Measurements from ENCODE around the gene ATXN7L1.

The ATXN7L1 gene, protein sequence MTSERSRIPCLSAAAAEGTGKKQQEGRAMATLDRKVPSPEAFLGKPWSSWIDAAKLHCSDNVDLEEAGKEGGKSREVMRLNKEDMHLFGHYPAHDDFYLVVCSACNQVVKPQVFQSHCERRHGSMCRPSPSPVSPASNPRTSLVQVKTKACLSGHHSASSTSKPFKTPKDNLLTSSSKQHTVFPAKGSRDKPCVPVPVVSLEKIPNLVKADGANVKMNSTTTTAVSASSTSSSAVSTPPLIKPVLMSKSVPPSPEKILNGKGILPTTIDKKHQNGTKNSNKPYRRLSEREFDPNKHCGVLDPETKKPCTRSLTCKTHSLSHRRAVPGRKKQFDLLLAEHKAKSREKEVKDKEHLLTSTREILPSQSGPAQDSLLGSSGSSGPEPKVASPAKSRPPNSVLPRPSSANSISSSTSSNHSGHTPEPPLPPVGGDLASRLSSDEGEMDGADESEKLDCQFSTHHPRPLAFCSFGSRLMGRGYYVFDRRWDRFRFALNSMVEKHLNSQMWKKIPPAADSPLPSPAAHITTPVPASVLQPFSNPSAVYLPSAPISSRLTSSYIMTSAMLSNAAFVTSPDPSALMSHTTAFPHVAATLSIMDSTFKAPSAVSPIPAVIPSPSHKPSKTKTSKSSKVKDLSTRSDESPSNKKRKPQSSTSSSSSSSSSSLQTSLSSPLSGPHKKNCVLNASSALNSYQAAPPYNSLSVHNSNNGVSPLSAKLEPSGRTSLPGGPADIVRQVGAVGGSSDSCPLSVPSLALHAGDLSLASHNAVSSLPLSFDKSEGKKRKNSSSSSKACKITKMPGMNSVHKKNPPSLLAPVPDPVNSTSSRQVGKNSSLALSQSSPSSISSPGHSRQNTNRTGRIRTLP

DNA sequence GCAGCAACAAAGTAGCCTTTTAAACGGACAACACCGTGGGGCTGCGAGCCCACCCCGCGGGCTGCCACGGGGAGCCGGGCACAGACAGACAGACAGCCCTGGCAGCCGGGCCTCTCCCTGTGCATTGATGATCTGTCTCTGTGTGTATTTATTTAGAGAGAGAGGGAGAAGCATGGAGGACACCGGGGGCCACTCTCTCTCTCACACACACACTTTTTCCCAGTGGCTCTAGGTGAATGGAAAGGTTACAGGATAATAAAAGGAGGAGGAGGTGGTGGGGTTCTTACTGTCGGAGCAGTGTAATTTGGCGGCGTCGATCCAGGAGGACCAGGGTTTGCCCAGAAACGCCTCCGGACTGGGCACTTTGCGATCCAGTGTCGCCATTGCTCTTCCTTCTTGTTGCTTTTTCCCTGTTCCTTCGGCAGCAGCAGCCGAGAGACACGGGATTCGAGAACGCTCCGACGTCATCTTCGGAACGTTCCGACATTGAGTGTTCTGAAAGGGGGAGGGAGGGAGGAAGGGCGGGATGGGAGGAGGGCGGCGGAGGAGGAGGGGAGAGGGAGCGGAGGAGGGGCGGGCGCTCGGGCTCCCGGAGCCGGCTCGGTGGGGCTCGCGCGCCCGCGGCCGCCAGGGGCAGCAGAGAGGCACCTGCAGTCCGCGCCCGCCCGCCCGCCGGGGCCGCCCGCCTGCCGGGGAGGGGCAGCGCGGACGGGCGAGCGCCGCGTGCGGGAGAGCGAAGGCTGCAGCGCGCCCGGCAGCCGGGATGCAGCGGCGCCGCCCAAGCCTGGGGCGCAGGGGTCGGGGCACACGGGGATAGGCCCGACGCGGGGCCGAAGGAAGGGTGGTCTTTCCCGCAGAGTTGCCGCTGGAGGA is at the start of gene ATXN7L1:
Gene ATXN7L1 (minus strand): TSS at position 509 of the 873 bp plus-strand sequence. CDS start 41 bp downstream, at position 468.
- DNase-seq = peak; percentile 89

DNA sequence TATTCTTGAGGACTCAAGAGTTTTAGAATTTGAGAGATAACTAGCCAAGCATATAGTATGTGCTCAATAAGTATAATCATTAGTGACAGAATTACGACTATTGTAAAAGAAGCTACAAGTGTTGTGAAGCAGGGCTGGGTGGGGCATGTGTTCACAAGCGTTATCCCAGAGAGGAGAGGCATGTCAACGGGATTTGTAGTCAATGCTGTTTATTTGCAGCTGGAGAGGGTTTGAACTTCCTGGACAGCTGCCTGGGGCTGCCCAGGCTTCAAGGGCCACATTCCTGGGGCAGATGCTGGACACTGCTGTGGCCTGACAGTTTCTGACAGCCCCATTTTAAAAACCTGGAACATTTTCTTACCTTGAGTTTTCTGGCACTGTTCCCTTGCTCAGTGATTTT is 49.7 kb upstream of the ATXN7L1 start:
- no peak for DNase-seq

DNA sequence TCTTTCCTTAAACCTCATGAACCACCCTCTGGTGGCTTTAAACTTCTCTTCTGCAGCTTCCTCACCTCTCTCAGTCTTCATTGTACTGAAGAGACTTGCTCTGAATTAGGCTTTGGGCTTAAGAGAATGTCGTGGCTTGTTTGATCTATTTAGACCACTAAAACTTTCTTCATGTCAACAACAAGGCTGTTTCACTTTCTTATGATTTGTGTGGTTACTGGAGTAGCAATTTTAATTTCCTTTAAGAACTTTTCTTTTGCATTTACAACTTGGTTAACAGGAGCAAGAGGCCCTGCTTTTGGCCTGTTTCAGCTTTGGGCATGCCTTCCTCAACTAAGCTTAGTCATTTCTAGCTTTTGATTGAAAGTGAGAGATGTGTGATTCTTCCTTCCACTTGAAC is 48.5 kb upstream of the ATXN7L1 start:
- DNase-seq = no peak

DNA sequence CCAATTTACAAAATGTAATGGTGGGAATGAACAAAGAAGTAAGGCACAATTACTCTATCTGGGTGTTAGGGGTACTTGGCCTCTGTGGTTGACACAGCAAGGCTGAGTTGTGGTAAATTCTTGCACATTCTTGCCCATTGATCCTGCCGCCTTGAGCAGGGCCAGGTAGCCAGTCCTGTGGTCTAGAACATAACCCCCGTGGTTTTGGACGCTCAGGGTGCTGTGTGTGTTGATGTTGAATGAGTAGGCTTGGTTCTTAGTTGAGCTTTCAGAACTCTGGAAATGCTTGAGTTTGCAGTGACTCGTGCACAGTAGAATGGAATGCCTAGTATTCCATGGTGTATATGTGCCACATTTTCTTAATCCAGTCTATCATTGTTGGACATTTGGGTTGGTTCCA is 44.4 kb upstream of the ATXN7L1 start:
- DNase-seq = no peak

DNA sequence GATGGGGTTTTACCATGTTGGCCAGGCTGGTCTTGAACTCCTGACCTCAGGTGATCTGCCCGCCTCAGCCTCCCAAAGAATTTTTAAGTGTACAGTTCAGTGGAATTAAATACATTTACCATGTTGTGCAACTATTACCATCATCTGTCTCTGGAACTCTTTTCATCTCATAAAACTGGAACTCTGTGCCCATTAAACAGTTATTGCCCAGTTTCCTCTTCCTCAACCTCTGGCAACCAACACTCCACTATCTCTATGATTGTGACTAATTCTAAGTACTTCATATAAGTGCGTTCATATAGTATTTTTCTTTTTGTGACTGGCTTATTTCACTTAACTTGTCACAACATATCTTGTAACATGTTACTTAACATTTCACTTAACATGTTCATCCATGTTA is 41.3 kb upstream of the ATXN7L1 start:
- no peak for DNase-seq

DNA sequence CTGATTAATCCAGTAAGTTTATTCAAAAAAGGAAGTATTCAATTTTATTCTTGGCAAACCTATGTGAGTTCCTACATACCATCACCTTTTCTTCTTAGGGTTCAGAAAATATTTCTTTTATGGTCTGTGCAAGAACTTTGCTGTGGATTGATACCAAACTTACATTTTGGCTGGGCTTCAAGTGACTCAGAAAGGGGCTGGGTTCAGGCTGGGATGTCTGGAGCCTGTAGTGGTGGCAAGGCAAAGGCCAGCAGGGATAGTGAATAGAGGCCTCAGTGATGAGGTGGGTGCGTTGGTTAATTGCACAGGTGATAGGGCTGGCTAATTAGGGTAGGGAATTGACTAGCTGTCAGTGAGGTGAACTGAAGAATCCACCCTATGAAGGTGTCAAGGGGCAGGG is 40.2 kb upstream of the ATXN7L1 start:
- no peak for DNase-seq

DNA sequence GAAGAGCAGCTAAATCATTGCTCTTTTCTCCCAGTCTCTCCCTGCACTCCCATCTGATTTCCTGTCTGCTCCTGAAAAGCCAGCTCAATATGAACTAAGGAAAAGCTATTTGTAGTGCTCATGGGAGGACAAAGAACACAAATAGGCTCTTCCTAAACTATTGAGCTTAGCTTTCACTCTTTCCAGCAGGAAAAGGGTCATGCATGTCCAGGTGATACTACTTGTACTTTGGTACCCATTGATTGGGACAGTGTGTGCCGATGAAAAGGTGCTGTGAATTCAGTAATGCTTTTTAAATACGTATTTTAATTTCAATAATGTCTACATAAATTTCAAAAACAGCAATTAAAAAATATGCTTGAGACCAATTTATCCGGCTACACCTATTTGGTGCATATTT is 37.5 kb upstream of the ATXN7L1 start:
- DNase-seq = no peak

DNA sequence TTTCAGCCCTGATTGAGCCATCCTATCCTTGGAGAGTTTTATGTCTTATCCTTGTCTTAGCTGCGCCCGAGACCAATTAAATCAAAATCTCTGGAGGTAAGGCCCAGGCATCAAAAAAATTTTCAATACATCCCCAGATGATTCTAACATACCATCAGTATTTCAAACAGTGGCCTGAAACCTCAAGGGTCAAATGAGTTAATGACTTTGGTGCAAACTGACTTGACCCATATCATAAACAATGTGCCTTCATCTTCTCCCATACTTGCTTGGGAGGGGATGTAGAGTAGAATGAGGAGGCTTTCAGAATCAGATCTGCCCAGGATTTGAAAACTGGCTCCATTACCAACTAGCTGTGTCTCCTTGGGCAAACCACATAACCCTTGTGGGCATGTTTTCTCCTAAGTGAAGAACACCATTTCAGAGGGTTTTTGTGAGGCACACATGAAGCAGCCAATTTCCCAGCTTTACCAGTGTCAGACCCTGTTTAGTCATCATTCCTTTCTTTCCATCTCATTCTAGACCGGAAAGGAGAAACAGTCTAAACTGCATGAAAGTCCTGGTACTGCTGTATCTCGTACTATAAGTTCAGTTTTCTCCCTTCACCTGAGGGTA is 35.7 kb upstream of the ATXN7L1 start:
- DNase-seq = no peak

DNA sequence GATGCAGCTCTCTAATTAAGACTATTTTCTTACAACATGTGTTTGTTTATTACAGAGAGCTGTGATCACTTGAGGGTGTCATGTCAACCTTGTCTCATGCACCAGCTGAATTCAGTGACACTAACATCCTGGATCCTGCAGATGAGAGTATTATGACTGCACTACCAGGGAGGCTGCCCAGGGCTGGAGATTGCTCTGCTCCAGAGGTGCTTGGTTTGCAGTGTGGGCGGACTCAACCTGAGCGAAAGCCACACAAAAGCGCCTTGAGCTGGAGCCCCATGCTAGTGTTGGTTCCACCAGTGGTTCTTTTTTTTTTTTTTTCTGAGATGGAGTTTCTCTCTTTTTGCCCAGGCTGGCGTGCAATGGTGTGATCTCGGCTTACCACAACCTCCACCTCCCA is 33.8 kb upstream of the ATXN7L1 start:
- no peak for DNase-seq

DNA sequence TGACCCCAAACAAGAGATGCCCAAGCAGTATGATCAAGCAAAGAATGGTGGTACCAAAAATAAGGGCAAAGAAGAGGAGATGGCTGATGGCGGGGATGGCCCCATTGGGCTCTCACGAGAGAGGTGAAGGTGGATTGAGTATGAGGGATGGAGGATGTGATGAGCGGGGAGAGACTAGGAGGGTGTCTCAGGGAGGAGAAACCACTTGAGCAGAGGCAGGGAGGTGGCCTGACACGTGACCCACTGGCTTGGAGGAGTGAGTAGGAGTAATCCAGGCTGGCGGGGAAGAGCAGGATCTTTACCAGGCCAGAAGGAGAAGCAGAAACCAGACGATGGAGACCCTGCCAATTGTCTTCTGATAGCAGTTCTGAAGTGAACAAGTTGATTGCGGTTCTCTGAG is 33.3 kb upstream of the ATXN7L1 start:
- no peak for DNase-seq

DNA sequence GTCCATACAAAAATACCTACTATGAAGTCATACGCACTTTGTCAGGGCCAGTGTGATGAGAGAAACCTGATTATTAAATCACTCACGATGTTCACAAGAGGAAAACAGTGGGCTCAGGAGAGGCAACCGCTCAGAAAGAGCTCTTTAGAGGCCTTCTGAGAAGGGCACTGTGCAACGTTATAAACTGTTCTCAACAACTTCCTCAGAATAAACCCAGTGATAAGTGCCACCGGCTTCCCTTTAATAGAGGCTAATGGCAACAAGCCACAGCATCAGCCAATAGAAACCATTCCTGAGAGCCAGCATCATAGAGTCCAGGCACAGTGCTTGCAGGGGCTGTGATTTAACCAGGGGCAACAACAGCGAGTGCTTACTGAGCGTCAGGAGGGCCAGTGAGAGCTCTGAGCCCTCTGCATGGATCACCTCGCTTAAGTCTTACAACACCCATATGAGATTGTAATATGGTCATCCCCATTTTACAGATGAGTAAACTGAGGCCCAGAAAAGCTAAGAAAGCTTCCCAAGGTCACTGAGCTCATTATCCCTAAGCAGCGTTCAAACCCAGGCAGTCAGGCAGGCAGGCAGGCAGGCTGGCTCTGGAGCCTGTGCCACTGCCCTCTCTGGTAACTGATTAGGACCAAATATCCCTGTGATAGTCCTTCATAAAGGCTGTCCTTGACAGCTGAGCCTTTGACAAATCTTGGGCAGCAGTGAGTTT is 30.9 kb upstream of the ATXN7L1 start:
- no peak for DNase-seq

DNA sequence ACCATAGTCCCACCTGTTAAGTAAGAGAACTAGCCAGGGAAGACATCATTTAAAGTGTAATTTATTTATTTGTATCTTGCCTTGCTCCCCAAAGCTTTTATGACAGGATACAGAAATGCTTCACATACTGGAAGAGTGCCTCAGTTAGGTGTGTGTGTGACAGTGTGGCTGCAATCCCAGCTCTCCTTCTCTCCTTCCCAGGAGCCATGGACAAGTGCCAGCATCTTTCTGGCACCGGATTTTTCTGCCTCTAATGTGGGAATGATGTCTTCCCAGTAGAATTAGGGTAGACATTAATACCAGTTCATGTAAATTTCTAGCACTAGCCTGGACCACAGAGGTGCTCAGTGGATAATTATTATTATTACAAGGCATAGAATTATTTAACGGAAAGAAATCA is 30.3 kb upstream of the ATXN7L1 start:
- no peak for DNase-seq

DNA sequence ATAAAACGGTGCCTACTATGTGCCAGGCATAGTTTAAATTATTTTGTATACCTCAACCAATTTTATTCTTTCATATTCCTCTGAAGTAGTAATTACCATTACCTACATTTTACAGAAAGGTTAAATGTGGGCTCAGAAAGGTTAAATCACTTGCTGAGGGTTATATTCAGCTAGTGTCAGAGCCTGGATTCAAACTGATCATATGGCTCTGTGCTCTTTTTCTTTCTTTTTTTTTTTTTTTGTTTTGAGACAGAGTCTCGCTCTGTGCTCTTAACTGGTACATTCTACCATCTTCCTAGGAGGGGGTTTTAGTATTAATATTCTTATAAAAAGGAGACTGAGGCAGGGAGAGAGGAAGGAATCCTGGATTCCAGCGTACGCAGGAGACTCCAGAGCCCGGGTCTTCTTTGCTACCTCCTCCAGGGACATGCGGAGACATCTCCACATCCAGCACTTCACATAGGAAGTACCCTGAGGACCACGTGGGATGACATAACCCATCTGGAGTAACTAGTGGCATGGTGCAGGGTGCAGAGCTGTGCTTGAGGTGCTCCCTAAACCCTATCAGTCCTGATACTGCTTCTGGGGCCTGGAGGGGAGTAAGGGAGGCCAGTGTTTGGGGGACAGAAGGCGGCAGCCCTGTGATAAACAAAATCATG is 29.6 kb upstream of the ATXN7L1 start:
- no peak for DNase-seq

DNA sequence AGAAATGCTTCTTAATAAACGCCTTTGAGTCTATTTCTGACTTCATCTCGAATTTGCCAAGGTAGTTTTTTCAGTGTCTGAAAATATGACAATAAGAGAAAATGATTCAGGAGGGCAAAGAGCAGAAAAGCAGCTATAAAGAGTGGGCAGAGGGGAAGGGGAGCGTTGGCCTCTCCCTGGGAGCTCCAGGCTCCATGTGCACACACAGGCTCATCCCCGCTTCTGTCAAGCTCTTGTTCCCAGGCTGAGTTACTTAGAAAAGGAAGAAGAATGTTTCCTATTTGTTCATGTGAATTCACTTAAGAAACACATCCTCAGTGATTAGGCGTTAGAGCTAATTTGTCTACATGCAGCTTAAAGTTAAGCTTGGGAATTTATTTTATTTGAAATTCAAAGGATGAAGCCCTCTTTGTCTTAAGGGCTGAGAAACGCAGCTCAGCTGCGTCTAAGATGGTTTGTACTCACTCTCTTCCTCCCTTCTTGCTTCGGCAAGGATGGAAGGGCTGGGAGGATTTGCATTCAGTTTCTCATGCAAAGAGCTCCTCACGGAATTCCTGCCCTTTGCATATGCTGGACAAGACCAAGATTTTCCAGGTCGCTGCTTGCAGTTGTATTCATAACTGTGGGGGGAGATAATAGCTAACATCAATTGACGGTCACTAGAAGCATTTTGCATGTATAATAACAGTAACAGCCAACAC is 29.0 kb upstream of the ATXN7L1 start:
- no peak for DNase-seq

DNA sequence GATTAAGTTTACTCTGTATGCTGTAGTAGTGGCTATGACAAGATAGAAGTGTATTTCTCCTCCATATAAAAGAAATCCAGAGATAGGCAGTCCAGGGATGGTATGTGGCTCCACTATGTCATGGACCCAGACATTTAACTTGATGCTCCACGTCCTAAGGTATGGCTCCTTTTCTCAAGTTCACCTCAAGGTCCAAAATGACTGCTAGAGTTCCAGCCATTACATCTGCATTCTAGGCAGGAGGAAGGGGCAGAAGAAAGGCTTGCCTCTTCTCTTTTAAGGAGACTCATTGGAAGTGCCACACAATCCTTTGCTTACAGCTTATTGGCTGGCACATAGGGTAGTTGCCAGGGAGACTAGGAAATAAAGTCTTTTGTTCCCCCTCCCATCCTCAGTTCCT is 27.7 kb upstream of the ATXN7L1 start:
- DNase-seq = no peak

DNA sequence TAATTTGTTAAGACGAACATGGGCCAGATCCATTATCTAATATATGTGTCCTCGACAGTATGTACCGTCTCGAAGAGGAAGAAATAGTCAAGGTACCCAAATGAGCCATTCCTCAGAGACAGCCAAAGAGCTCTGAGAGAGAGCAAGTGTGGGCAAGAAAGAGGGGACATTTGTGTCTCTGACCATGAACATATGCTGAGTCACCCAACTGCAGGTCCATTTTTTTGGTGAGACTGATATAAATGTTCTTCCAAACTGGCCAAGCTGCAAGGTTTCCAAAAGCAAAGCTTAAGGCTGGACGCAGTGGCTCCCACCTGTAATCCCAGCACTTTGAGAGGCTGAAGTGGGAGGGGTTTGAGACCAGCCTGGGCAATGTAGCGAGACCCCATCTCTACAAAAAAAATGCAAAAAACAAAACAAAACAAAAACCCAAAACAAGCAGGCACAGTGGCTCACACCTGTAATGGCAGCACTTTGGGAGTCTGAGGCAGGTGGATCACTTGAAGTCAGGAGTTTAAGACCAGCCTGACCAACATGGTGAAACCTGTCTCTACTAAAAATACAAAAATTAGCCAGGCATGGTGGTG is 26.0 kb upstream of the ATXN7L1 start:
- DNase-seq = no peak

DNA sequence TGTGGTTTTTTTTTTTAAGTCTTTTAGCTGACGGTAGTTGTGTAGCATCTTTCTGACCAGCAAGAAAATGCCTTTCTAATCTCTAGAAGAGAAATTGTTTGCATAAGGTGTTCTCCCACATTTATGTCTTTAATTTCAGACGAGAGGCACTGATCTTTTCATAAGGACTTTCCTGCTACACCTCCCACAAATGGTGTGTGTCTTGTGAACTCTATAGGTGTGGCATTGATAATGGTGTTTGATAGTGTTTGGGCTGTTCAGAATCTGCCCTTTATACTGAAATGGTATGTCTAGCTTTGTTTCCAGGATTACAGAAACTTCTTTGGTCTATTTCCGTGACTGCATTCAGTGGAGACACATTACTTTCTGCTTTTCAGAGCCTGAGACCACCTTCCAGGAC is 21.6 kb upstream of the ATXN7L1 start:
- no peak for DNase-seq

DNA sequence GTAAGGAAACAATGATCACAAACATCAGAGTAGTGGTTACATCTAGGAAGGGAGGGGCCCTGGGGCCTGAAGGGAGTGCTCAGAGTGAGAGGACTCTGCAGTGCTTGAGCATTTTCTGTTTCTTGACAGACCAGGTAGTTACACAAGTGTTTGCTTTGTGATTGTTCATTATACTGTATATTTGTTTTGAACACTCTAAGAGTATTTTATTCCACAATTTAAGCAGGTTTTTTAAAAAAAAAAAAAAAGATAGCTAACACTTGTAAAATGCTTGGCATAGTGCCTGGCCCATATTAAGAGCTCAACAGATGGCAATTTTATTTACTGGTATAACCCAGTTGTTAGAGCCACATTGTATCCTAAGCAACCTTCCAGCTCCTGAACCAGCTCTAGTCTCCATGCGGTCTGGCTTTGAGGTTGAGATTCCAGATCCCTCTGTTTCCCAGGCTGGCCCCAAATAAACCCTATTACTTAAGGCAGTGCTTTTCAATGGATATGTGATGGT is 20.1 kb upstream of the ATXN7L1 start:
- no peak for DNase-seq

DNA sequence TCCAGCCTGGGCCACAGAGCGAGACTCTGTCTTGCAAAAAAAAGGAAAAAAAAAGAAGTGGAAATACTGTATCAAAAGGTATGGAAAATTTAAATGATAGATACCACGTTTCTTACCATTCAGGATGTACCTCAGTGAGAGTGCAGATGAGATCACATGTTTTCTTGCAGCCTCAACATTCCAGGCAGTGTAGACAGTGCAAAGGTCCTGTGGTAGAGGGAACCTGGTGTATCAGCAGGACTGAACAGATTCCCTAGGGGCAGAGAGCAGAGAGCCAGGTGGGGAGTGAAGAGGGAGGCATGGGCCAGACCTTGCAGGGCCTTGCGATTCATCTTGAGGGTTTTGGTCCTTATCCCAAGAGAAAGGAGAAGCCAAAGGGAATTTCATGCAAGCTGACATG is 17.7 kb upstream of the ATXN7L1 start:
- DNase-seq = no peak

DNA sequence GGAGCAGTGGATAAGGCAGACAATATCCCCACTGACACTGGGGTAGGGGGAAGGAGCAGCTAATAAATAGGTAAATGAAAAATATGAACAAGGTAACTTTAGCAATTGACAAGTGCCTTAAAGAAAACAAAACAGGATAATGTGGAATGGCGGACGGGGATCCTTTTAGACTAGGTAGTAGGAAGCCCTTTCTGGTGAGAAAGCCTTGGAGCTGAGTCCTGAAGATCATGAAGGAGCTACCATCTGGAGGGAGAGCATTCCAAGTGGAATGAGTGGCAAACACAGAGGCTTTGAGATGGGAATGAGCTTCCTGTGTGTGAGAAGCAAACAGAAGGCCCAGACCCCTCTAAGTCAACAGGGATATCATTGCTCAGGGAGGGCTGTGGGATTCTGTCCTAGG is 16.0 kb upstream of the ATXN7L1 start:
- no peak for DNase-seq

Data from NCI-H526 treated with DMSO at 0.1 percent for 48 hours (cell line).